ENCODE results near the gene TRIM24. TPM values are rescaled to one million over a fixed set of nuclear protein-coding genes. Genes with fewer than 3 reads are reported as not detected.

The TRIM24 gene
- polyA plus RNA-seq, 1 donor (not counting 4 experiments of a cell fraction or from before 2014, with no cell fraction given): 7.9 TPM

DNA sequence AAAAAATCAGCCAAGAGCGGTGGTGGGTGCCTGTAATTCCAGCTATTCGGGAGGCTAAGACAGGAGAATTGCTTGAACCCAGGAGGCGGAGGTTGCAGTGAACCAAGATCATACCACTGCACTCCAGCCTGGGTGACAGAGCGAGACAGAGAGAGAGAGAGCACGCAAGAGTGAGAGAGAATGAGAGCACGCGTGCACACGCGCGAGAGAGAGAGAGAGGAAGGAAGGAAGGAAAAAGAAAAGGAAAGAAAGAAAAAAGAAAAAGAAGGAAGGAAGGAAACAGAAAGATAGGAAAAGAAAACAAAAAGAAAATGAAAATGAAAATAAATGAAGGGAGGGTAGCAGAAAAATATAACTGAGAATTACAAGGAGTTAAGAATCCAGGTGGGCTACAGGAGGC, 158.4 kb downstream of the TRIM24 start:
- no peak for DNase-seq (ENCODE audit: low read depth, low spot score)
- H4K20me1 ChIP-seq (ENCODE audit: control insufficient read depth, extremely low read depth, insufficient read depth, low read length): no peaks in the 10 kb centered on the region
- no peak for TF ChIP-seq EZH2 (IDR thresholded peaks at IDR 0.05; ENCODE audit: low read length)
- H3K27me3 ChIP-seq (ENCODE audit: control insufficient read depth, extremely low read depth, insufficient read depth, low read length): no peaks in the 10 kb centered on the region
- H2AFZ ChIP-seq (ENCODE audit: control insufficient read depth, low read length): no peak overlapping the region
- H3K4me1 ChIP-seq (ENCODE audit: control insufficient read depth, extremely low read depth, insufficient read depth, low read length): no peaks in the 10 kb centered on the region
- dilution Hi-C loops (cut with MboI; ENCODE audit: extremely low pct_ligation_motif_present, low sequenced_read_pairs): no loop called here
- no peak overlapping the region for H3K27ac ChIP-seq (ENCODE audit: control insufficient read depth, insufficient read depth, low read length)
- H3K9ac ChIP-seq (ENCODE audit: control insufficient read depth, extremely low read depth, insufficient read depth, low read length): no peak overlapping the region
- no peaks in the 10 kb centered on the region for H3K79me2 ChIP-seq (ENCODE audit: control insufficient read depth, insufficient read depth, low read length)
- no peak for FAIRE-seq
- no peak overlapping the region for H3K4me3 ChIP-seq (ENCODE audit: control insufficient read depth in 2 of 3, extremely low read depth in 1 of 3, insufficient read depth in 2 of 3, low read depth in 1 of 3, low read length in 3 of 3)
- H3K36me3 ChIP-seq (ENCODE audit: control insufficient read depth in 2 of 2, extremely low read depth in 1 of 2, insufficient read depth in 2 of 2, low read length in 2 of 2): no peaks in the 10 kb centered on the region
- peaks cover 2% of the 10 kb centered on the region for H3K9me3 ChIP-seq (ENCODE audit: control insufficient read depth, low read depth, low read length)
- no peak overlapping the region for H3K4me2 ChIP-seq (ENCODE audit: control insufficient read depth, extremely low read depth, insufficient read depth, low read depth, low read length)
- H3K9me1 ChIP-seq (ENCODE audit: control insufficient read depth, extremely low read depth, insufficient read depth, low read length): no peaks in the 10 kb centered on the region

DNA sequence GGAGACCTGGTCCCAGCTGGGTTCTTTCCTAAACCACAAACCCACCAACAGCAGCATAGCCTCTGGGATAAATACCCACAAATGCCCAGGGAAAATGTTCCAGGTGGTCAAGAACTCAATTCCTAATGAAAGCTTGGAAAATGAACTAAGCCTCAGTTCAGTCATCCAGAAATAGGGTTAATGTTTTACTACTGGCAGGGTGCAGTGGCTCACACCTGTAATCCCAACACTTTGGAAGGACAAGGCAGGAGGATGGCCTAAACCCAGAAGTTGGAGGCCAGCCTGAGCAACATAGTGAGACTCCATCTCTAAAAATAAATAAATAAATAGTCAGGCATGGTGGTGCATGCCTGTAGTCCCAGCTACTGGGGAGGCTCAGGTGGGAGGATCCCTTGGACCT, 158.9 kb downstream of the TRIM24 start:
- no peak overlapping the region for H3K27ac ChIP-seq (ENCODE audit: control insufficient read depth, insufficient read depth, low read length)
- H4K20me1 ChIP-seq (ENCODE audit: control insufficient read depth, extremely low read depth, insufficient read depth, low read length): no peaks in the 10 kb centered on the region
- dilution Hi-C loops (cut with MboI; ENCODE audit: extremely low pct_ligation_motif_present, low sequenced_read_pairs): no loop called here
- no peaks in the 10 kb centered on the region for H3K27me3 ChIP-seq (ENCODE audit: control insufficient read depth, extremely low read depth, insufficient read depth, low read length)
- H3K9ac ChIP-seq (ENCODE audit: control insufficient read depth, extremely low read depth, insufficient read depth, low read length): no peak overlapping the region
- H3K9me1 ChIP-seq (ENCODE audit: control insufficient read depth, extremely low read depth, insufficient read depth, low read length): no peaks in the 10 kb centered on the region
- peaks cover 2% of the 10 kb centered on the region for H3K9me3 ChIP-seq (ENCODE audit: control insufficient read depth, low read depth, low read length)
- FAIRE-seq (no peak), DNase-seq (ENCODE audit: low read depth, low spot score) (no peak)
- no peak overlapping the region for H3K4me2 ChIP-seq (ENCODE audit: control insufficient read depth, extremely low read depth, insufficient read depth, low read depth, low read length)
- no peak overlapping the region for H3K4me3 ChIP-seq (ENCODE audit: control insufficient read depth in 2 of 3, extremely low read depth in 1 of 3, insufficient read depth in 2 of 3, low read depth in 1 of 3, low read length in 3 of 3)
- H3K79me2 ChIP-seq (ENCODE audit: control insufficient read depth, insufficient read depth, low read length): no peaks in the 10 kb centered on the region
- no peak overlapping the region for H2AFZ ChIP-seq (ENCODE audit: control insufficient read depth, low read length)
- H3K36me3 ChIP-seq (ENCODE audit: control insufficient read depth in 2 of 2, extremely low read depth in 1 of 2, insufficient read depth in 2 of 2, low read length in 2 of 2): no peaks in the 10 kb centered on the region
- H3K4me1 ChIP-seq (ENCODE audit: control insufficient read depth, extremely low read depth, insufficient read depth, low read length): no peaks in the 10 kb centered on the region
- no peak for TF ChIP-seq EZH2 (IDR thresholded peaks at IDR 0.05; ENCODE audit: low read length)
- TF ChIP-seq, protein P1, sequence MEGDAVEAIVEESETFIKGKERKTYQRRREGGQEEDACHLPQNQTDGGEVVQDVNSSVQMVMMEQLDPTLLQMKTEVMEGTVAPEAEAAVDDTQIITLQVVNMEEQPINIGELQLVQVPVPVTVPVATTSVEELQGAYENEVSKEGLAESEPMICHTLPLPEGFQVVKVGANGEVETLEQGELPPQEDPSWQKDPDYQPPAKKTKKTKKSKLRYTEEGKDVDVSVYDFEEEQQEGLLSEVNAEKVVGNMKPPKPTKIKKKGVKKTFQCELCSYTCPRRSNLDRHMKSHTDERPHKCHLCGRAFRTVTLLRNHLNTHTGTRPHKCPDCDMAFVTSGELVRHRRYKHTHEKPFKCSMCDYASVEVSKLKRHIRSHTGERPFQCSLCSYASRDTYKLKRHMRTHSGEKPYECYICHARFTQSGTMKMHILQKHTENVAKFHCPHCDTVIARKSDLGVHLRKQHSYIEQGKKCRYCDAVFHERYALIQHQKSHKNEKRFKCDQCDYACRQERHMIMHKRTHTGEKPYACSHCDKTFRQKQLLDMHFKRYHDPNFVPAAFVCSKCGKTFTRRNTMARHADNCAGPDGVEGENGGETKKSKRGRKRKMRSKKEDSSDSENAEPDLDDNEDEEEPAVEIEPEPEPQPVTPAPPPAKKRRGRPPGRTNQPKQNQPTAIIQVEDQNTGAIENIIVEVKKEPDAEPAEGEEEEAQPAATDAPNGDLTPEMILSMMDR (optimal IDR thresholded peaks at IDR 0.05 in 1 of 3, IDR thresholded peaks at IDR 0.05 in 1 of 3, conservative IDR thresholded peaks at IDR 0.05 in 1 of 3; ENCODE audit: extremely low read depth in 1 of 3, insufficient read depth in 2 of 3, low read length in 3 of 3): no peak

DNA sequence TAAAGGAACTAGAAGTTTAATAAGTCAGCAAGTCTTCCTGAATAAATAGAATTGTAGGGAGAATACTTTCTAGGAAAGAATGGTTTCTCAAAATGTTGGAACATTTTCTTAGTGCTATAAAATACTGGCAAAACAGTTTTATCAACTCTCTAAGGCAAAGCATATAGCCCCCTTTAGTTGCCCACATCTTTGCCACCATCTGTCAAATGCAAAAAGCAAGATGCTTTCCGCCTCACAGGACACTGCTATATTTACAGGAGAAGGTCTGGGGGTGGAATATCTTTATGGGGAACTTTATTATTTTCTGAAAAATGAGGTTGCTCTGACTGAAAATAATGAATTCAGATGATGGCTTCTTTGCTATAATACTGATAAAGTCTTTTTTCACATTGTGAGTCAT, 162.8 kb downstream of the TRIM24 start:
- DNase-seq (ENCODE audit: low read depth, low spot score) (no peak), FAIRE-seq (no peak)
- no peak overlapping the region for H3K4me3 ChIP-seq (ENCODE audit: control insufficient read depth in 2 of 3, extremely low read depth in 1 of 3, insufficient read depth in 2 of 3, low read depth in 1 of 3, low read length in 3 of 3)
- H3K9me1 ChIP-seq (ENCODE audit: control insufficient read depth, extremely low read depth, insufficient read depth, low read length): no peaks in the 10 kb centered on the region
- H2AFZ ChIP-seq (ENCODE audit: control insufficient read depth, low read length): no peak overlapping the region
- dilution Hi-C loops (cut with MboI; ENCODE audit: extremely low pct_ligation_motif_present, low sequenced_read_pairs): no loop called here
- TF ChIP-seq, protein P1 (optimal IDR thresholded peaks at IDR 0.05 in 1 of 3, IDR thresholded peaks at IDR 0.05 in 1 of 3, conservative IDR thresholded peaks at IDR 0.05 in 1 of 3; ENCODE audit: extremely low read depth in 1 of 3, insufficient read depth in 2 of 3, low read length in 3 of 3): no peak
- TF ChIP-seq EZH2 (IDR thresholded peaks at IDR 0.05; ENCODE audit: low read length): no peak
- no peak overlapping the region for H3K9ac ChIP-seq (ENCODE audit: control insufficient read depth, extremely low read depth, insufficient read depth, low read length)
- no peak overlapping the region for H3K4me2 ChIP-seq (ENCODE audit: control insufficient read depth, extremely low read depth, insufficient read depth, low read depth, low read length)
- H3K27ac ChIP-seq (ENCODE audit: control insufficient read depth, insufficient read depth, low read length): no peak overlapping the region
- H4K20me1 ChIP-seq (ENCODE audit: control insufficient read depth, extremely low read depth, insufficient read depth, low read length): no peaks in the 10 kb centered on the region
- no peaks in the 10 kb centered on the region for H3K36me3 ChIP-seq (ENCODE audit: control insufficient read depth in 2 of 2, extremely low read depth in 1 of 2, insufficient read depth in 2 of 2, low read length in 2 of 2)
- H3K79me2 ChIP-seq (ENCODE audit: control insufficient read depth, insufficient read depth, low read length): no peaks in the 10 kb centered on the region
- H3K27me3 ChIP-seq (ENCODE audit: control insufficient read depth, extremely low read depth, insufficient read depth, low read length): no peaks in the 10 kb centered on the region
- no peaks in the 10 kb centered on the region for H3K4me1 ChIP-seq (ENCODE audit: control insufficient read depth, extremely low read depth, insufficient read depth, low read length)
- H3K9me3 ChIP-seq (ENCODE audit: control insufficient read depth, low read depth, low read length): no peaks in the 10 kb centered on the region
